ENCODE results near the gene GALT.

GRCh38 chr9:34628656-34629490, 17.6 kb upstream of the GALT start, which contains the start of gene ARID3C:
- TF ChIP-seq CTCF (conservative IDR thresholded peaks at IDR 0.05; ENCODE audit: low read length) (no peak), EZH2phosphoT487 (IDR thresholded peaks at IDR 0.05; ENCODE audit: borderline replicate concordance, low read depth, low read length) (no peak)
